Osteocyte (in vitro differentiated cells): ENCODE data around the gene SLC16A5. TPM values are rescaled to one million over a fixed set of nuclear protein-coding genes. Genes with fewer than 3 reads are reported as not detected.

Source experiments
- DNase-seq: peaks from one replicate; pipeline ENCODE4 v3.0.0; 2021; ENCODE audit warnings: mixed read lengths; ENCODE audit not compliant: unreplicated experiment; ENCODE audit errors: extremely low spot score
- H3K27ac Mint-ChIP-seq: one replicate; pipeline ENCODE4 v1.8.0; 2021; ENCODE audit warnings: mild to moderate bottlenecking, mixed read lengths; ENCODE audit not compliant: unreplicated experiment
- H3K27me3 Mint-ChIP-seq: one replicate; pipeline ENCODE4 v1.8.0; 2021; ENCODE audit warnings: mixed read lengths; ENCODE audit not compliant: unreplicated experiment
- H3K36me3 Mint-ChIP-seq: one replicate; pipeline ENCODE4 v1.8.0; 2021; ENCODE audit warnings: mixed read lengths; ENCODE audit not compliant: unreplicated experiment
- H3K4me1 Mint-ChIP-seq: one replicate; pipeline ENCODE4 v1.8.0; 2021; ENCODE audit warnings: mixed read lengths; ENCODE audit not compliant: unreplicated experiment
- H3K4me3 Mint-ChIP-seq: one replicate; pipeline ENCODE4 v1.8.0; 2021; ENCODE audit warnings: mild to moderate bottlenecking, moderate library complexity, mixed read lengths; ENCODE audit not compliant: unreplicated experiment
- H3K9me3 Mint-ChIP-seq: one replicate; pipeline ENCODE4 v1.8.0; 2021; ENCODE audit warnings: mixed read lengths; ENCODE audit not compliant: unreplicated experiment
- total RNA-seq: library from RNA; stranded (reverse); gene quantifications from 2 replicates; pipeline ENCODE4 v1.2.1, GENCODE V29; 2021
- TF ChIP-seq, protein P1 (sequence below): fragments of 200-600 bp; sonication (generic); IDR thresholded peaks from 2 replicates; pipeline ENCODE4 v1.5.0; 2021; ENCODE audit warnings: antibody characterized with exemption, mild to moderate bottlenecking, moderate library complexity

The SLC16A5 gene
- total RNA-seq, 1 donor from 2014 or later: 7.0 TPM

GRCh38 chr17:75114552-75115314 lies 27.0 kb downstream of the SLC16A5 start:
- Mint-ChIP-seq H3K9me3 (no peaks in the 10 kb centered on the region), H3K27ac (peak overlapping the region; percentile 54), H3K27me3 (no peaks in the 10 kb centered on the region), H3K4me3 (peak overlapping the region; percentile 59), H3K4me1 (peaks cover 34% of the 10 kb centered on the region), H3K36me3 (peaks cover 7% of the 10 kb centered on the region)
- TF ChIP-seq, protein P1, sequence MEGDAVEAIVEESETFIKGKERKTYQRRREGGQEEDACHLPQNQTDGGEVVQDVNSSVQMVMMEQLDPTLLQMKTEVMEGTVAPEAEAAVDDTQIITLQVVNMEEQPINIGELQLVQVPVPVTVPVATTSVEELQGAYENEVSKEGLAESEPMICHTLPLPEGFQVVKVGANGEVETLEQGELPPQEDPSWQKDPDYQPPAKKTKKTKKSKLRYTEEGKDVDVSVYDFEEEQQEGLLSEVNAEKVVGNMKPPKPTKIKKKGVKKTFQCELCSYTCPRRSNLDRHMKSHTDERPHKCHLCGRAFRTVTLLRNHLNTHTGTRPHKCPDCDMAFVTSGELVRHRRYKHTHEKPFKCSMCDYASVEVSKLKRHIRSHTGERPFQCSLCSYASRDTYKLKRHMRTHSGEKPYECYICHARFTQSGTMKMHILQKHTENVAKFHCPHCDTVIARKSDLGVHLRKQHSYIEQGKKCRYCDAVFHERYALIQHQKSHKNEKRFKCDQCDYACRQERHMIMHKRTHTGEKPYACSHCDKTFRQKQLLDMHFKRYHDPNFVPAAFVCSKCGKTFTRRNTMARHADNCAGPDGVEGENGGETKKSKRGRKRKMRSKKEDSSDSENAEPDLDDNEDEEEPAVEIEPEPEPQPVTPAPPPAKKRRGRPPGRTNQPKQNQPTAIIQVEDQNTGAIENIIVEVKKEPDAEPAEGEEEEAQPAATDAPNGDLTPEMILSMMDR: no peak
- no peak for DNase-seq

- peaks cover 7% of the 10 kb centered on the region for H3K36me3 Mint-ChIP-seq
- TF ChIP-seq, protein P1: no peak
- no peak for DNase-seq
- no peaks in the 10 kb centered on the region for H3K27me3 Mint-ChIP-seq
- H3K9me3 Mint-ChIP-seq: no peaks in the 10 kb centered on the region
- peaks cover 31% of the 10 kb centered on the region for H3K4me1 Mint-ChIP-seq
- no peak overlapping the region for H3K4me3 Mint-ChIP-seq
- no peak overlapping the region for H3K27ac Mint-ChIP-seq
Measured at GRCh38 chr17:75115555-75115954, 27.8 kb downstream of the SLC16A5 start.

DNA sequence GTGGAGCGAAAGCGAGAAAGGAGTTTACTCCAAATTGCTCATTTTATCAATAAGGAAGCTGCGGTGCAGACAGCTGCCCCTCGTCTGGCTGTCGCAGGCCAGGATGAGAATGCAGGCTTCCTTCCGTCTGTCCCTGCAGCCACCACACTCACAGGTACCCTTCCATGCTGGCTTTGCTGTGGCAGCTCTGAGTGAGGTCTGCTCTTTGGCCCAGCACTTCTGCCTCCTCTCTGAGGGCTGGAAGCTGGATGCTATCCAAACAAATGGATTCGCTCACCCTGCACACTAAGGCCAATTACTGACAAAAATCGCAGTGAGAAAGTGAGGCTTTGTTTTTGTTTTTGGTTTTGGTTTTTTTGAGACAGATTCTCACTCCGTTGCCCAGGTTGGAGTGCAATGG lies 29.0 kb downstream of the SLC16A5 start:
- TF ChIP-seq, protein P1: no peak
- H3K4me1 Mint-ChIP-seq: peaks cover 22% of the 10 kb centered on the region
- no peak overlapping the region for H3K4me3 Mint-ChIP-seq
- H3K27me3 Mint-ChIP-seq: no peaks in the 10 kb centered on the region
- H3K9me3 Mint-ChIP-seq: no peaks in the 10 kb centered on the region
- H3K27ac Mint-ChIP-seq: no peak overlapping the region
- peaks cover 13% of the 10 kb centered on the region for H3K36me3 Mint-ChIP-seq
- DNase-seq: no peak

DNA sequence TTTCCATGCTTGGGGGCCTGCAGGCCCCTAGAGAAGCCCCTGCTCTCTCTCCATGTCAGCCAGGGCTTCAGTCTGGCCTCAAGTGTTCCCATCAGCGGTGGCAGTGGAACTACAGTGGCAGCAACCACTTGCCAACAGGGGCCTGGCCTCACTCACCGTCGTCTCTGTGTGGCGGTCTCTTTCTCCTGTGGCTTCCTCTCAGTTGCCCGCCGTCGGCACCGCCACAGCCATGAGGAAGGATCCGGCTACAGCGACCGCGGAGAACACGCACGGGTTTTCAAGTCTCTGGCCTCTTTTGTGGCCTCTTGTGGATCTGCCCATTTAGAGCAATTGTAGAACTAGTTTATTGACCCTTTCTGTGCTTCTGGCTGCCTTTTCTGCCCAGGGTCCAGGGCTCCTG lies 30.6 kb downstream of the SLC16A5 start:
- TF ChIP-seq, protein P1: no peak
- H3K36me3 Mint-ChIP-seq: peaks cover 15% of the 10 kb centered on the region
- no peak overlapping the region for H3K4me3 Mint-ChIP-seq
- no peaks in the 10 kb centered on the region for H3K27me3 Mint-ChIP-seq
- H3K4me1 Mint-ChIP-seq: peaks cover 16% of the 10 kb centered on the region
- H3K9me3 Mint-ChIP-seq: no peaks in the 10 kb centered on the region
- no peak for DNase-seq
- no peak overlapping the region for H3K27ac Mint-ChIP-seq

DNA sequence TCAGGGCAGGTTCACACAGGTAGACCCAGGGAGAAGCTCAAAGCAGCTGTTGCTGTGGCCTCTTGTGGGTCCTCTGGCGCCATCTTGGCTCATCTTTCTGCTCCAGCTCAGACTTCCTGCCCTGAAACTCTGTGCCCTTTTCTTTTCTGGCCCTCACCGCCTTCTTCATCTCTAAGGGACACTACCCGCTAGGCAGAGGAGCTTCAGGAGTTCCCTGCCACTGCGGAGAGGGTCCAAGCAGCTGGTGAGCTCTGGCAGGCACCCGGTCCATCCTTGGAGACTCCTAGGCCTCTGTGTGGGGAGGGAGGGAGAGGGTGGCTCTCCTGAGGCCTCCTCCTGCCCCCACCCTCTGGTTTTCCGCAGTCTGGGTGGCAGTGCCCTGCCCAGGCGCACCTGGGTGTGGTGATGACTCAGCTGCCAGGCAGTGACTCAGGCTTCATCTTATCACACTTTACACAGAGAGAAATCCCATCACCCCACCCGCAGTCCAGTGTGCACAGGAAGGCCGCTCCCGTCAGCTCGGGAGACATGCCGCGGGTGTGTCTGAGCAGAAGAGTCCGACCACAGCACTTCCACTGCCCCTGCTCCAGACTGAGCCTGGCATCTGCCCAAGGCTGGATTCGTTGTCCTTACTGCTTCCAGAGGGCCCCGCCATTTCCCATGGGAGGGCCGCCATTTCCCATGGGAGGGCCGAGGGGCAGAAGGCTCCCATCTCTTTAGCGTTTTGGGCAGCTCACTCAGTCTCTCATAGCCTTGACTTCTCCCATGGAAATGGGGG lies 36.5 kb downstream of the SLC16A5 start:
- Mint-ChIP-seq H3K9me3 (no peaks in the 10 kb centered on the region), H3K4me1 (peaks cover 15% of the 10 kb centered on the region), H3K36me3 (peaks cover 8% of the 10 kb centered on the region), H3K27me3 (no peaks in the 10 kb centered on the region), H3K4me3 (no peak overlapping the region), H3K27ac (peak overlapping the region; percentile 94)
- TF ChIP-seq, protein P1: no peak
- DNase-seq: no peak
